Sigmoid colon (tissue), 7 donors: ENCODE results near the gene FAM3B. TPM values are rescaled to one million over a fixed set of nuclear protein-coding genes. Genes with fewer than 3 reads are reported as not detected.

Source experiments
- DNase-seq: peaks from one replicate; pipeline ENCODE4 v3.0.0-alpha.2; 2019
- H3K27ac ChIP-seq, 4 donors: fragments of 200-600 bp; sonication (generic); one replicate each; pipeline ENCODE4 v1.5.1; 2016 to 2019; ENCODE audit warnings: mild to moderate bottlenecking in 1 of 4
- H3K27me3 ChIP-seq, 3 donors: fragments of 200-600 bp; sonication (generic); one replicate each; pipeline ENCODE4 v1.5.1; 2019; ENCODE audit warnings: mild to moderate bottlenecking in 1 of 3
- H3K36me3 ChIP-seq, 4 donors: fragments of 200-600 bp; sonication (generic); one replicate each; pipeline ENCODE4 v1.5.1; 2016 to 2019
- H3K4me1 ChIP-seq, 4 donors: fragments of 200-600 bp; sonication (generic); one replicate each; pipeline ENCODE4 v1.5.1; 2017 to 2019
- H3K4me3 ChIP-seq, 4 donors: fragments of 200-600 bp; sonication (generic); one replicate each; pipeline ENCODE4 v1.5.1; 2017 to 2019; ENCODE audit warnings: mild to moderate bottlenecking in 2 of 4, moderate library complexity in 1 of 4
- H3K9me3 ChIP-seq, 4 donors: fragments of 200-600 bp in 3 of 4; sonication (generic) in 3 of 4; one replicate each; pipeline versions ENCODE4 v1.5.1 to v1.6.1; 2013 to 2019
- EP300 ChIP-seq, 4 donors: sonication (generic); formaldehyde crosslinking; IDR thresholded peaks; one replicate each; pipeline ENCODE4 v1.6.1; 2017; ENCODE audit warnings: antibody characterized with exemption in 4 of 4
- POLR2A ChIP-seq, 2 donors: fragments of 450-650 bp; IDR thresholded peaks; one replicate each; pipeline ENCODE4 v1.6.1; 2016; ENCODE audit warnings: antibody characterized with exemption in 2 of 2, mild to moderate bottlenecking in 2 of 2, moderate library complexity in 2 of 2
- POLR2AphosphoS5 ChIP-seq, 4 donors: sonication (generic); formaldehyde crosslinking; IDR thresholded peaks; one replicate each; pipeline ENCODE4 v1.6.1; 2017; ENCODE audit warnings: antibody characterized with exemption in 4 of 4
- WGBS, 2 donors: extraction: QIAGEN DNeasy Blood & Tissue Kit; methylation state at CpG; one replicate each; pipeline ENCODE4 v1.1.7; 2013; 5-methylcytosine and 5-hydroxymethylcytosine counted together
- intact Hi-C: fragments of 100-400 bp; cut with DNase I; formaldehyde crosslinking; loops from one replicate; pipeline ENCODE4 v1.15.1; 2023
- polyA plus RNA-seq, 3 donors: library from polyadenylated mRNA; stranded (reverse); fragments of 200-250 nt; gene quantifications; one replicate each; pipeline ENCODE4 v1.2.3, GENCODE V29; 2013
- total RNA-seq, 4 donors: library from RNA; depleted of rRNA; stranded (reverse); fragments of >200 nt; gene quantifications; one replicate each; pipeline ENCODE4 v1.1.0, GENCODE V29; 2016
- TF ChIP-seq, protein P1 (sequence below), 4 experiments: fragments of 450-650 bp in 3 of 4; fragments of 200-600 bp in 1 of 4; IDR thresholded peaks; one replicate each; pipeline ENCODE4 v1.5.1; 2016 to 2019; ENCODE audit warnings: antibody characterized with exemption in 4 of 4, mild to moderate bottlenecking in 3 of 4, moderate library complexity in 2 of 4
- donor health status: healthy with polysubstance abuse.
- donor health status: Bipolar disorder and iron deficiency.
- donor health status: healthy.

Gene FAM3B
- total and polyA plus RNA-seq, 7 donors: 0.16 to 2.5 (median 1.4) TPM; not detected in 4

DNA sequence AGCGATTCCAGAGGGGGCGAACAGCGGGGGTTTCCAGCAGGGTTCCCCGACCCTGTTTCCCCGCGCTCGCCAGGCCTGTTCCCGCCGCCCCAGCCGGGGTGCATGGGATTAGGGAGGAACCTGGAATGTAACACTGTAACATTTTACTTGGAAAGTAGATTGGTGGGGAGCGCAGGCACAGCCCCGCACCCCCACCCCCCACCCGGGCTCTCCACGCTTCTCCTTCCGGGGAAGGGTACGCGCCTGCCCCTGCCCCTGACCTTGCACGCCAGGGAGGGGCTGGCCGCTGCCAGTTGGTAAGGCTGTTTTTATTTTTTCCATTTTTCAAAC lies 427 bp downstream of the FAM3B start:
- no peak for TF ChIP-seq POLR2A (IDR thresholded peaks at IDR 0.05)
- TF ChIP-seq, protein P1, sequence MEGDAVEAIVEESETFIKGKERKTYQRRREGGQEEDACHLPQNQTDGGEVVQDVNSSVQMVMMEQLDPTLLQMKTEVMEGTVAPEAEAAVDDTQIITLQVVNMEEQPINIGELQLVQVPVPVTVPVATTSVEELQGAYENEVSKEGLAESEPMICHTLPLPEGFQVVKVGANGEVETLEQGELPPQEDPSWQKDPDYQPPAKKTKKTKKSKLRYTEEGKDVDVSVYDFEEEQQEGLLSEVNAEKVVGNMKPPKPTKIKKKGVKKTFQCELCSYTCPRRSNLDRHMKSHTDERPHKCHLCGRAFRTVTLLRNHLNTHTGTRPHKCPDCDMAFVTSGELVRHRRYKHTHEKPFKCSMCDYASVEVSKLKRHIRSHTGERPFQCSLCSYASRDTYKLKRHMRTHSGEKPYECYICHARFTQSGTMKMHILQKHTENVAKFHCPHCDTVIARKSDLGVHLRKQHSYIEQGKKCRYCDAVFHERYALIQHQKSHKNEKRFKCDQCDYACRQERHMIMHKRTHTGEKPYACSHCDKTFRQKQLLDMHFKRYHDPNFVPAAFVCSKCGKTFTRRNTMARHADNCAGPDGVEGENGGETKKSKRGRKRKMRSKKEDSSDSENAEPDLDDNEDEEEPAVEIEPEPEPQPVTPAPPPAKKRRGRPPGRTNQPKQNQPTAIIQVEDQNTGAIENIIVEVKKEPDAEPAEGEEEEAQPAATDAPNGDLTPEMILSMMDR (IDR thresholded peaks at IDR 0.05): no peak
- no peak for TF ChIP-seq POLR2AphosphoS5 (IDR thresholded peaks at IDR 0.05)
- TF ChIP-seq EP300 (IDR thresholded peaks at IDR 0.05): no peak
- Histone ChIP-seq H3K27ac (no peak overlapping the region), H3K4me3 (peak overlapping the region in 3 of 4 donors; percentile 4 to 31 (median 27)), H3K9me3 (no peaks in the 10 kb centered on the region), H3K4me1 (peaks cover 0 to 11% (median 8%) of the 10 kb centered on the region in 4 donors), H3K36me3 (no peaks in the 10 kb centered on the region), H3K27me3 (peaks cover 11 to 47% (median 18%) of the 10 kb centered on the region in 3 donors)
- WGBS, 2 donors: 23 to 46% methylated on average over 19 of the region's 19 CpGs
- no peak for DNase-seq
- intact Hi-C loops: no loop called here

DNA sequence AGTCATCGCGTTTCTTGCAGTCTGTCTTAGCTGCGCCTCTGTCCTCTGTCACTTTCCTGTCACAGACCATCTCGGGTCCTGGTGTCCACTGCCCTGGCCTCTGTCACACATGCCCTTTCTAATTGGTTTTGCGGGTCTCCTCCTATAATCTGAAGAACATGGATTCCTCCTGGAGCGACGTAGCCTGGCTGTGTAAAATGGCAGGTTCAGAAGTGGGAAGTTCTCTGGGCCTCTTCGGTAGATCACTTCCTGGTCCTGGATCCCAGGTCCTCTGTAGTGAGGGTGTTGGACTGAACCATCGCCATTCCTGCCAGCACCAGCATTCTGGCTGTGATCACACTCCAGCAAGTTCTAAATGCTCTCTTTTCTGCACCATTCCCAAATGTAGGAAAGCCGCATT lies 857 bp downstream of the FAM3B start:
- Histone ChIP-seq H3K27me3 (peaks cover 11 to 47% (median 18%) of the 10 kb centered on the region in 3 donors), H3K4me3 (no peak overlapping the region), H3K27ac (no peak overlapping the region), H3K4me1 (peaks cover 0 to 11% (median 8%) of the 10 kb centered on the region in 4 donors), H3K36me3 (no peaks in the 10 kb centered on the region), H3K9me3 (no peaks in the 10 kb centered on the region)
- 85 to 91% methylated on average over 10 of the region's 10 CpGs for WGBS, 2 donors
- TF ChIP-seq POLR2AphosphoS5 (IDR thresholded peaks at IDR 0.05) (no peak), POLR2A (IDR thresholded peaks at IDR 0.05) (no peak), EP300 (IDR thresholded peaks at IDR 0.05) (no peak)
- TF ChIP-seq, protein P1 (IDR thresholded peaks at IDR 0.05): no peak
- intact Hi-C loops: no loop called here
- no peak for DNase-seq

DNA sequence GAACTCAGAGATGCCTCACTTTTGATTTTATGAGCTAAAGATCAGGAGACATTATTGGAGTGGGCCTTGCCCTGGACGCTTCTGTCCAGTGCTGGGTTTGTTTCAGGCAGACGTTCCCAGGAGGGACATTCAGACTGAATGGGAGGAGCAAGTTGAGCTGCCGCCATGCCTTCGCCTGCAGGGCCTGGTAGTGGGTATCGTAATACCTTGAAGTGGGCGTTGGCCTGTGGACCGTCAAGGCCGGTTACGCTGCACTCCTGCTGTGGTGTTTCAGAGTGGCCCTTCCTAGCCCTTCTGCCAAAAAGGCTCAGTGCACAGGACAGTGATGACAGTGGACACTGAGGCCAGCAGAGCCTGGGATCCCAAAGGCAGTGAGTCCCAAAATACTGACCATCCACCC lies 1.6 kb downstream of the FAM3B start:
- peaks cover 0 to 11% (median 8%) of the 10 kb centered on the region in 4 donors for H3K4me1 ChIP-seq
- H3K27me3 ChIP-seq: peaks cover 11 to 47% (median 18%) of the 10 kb centered on the region in 3 donors
- no peaks in the 10 kb centered on the region for H3K9me3 ChIP-seq
- no peaks in the 10 kb centered on the region for H3K36me3 ChIP-seq
- intact Hi-C loops: no loop called here
- TF ChIP-seq, protein P1 (IDR thresholded peaks at IDR 0.05): no peak
- TF ChIP-seq POLR2A (IDR thresholded peaks at IDR 0.05) (no peak), EP300 (IDR thresholded peaks at IDR 0.05) (no peak), POLR2AphosphoS5 (IDR thresholded peaks at IDR 0.05) (no peak)
- H3K27ac ChIP-seq: no peak overlapping the region
- no peak for DNase-seq
- 88 to 93% methylated on average over 9 of the region's 9 CpGs for WGBS, 2 donors
- no peak overlapping the region for H3K4me3 ChIP-seq

DNA sequence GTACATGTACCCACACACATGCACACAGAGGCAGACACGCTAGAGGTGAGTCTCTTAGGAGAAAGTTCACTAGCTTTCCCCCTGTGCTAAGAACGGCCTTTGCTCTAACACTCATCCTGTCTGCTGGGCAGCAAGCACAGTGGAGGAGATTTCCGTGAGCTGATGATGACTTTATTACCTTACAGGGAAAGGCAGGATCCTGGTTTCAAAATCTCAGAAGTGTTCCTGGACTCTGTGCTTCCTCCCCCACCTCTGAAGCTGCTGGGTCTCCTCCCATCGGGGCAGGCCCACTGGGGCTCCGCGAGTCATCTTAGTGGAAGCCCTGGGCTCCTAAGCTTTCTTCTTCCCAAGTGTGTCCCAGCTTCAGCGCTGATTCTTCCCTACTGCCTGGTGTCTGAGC lies 2.7 kb downstream of the FAM3B start:
- Histone ChIP-seq H3K9me3 (no peaks in the 10 kb centered on the region), H3K4me1 (peaks cover 0 to 11% (median 8%) of the 10 kb centered on the region in 4 donors), H3K27ac (no peak overlapping the region), H3K36me3 (no peaks in the 10 kb centered on the region), H3K27me3 (peaks cover 11 to 46% (median 18%) of the 10 kb centered on the region in 3 donors), H3K4me3 (no peak overlapping the region)
- WGBS, 2 donors: 28 to 75% methylated on average over 7 of the region's 7 CpGs
- TF ChIP-seq POLR2A (IDR thresholded peaks at IDR 0.05) (no peak), POLR2AphosphoS5 (IDR thresholded peaks at IDR 0.05) (no peak), EP300 (IDR thresholded peaks at IDR 0.05) (no peak)
- TF ChIP-seq, protein P1 (IDR thresholded peaks at IDR 0.05): no peak
- intact Hi-C loops: no loop called here
- DNase-seq: no peak
